ENCODE results near the gene LINC01488.

DNA sequence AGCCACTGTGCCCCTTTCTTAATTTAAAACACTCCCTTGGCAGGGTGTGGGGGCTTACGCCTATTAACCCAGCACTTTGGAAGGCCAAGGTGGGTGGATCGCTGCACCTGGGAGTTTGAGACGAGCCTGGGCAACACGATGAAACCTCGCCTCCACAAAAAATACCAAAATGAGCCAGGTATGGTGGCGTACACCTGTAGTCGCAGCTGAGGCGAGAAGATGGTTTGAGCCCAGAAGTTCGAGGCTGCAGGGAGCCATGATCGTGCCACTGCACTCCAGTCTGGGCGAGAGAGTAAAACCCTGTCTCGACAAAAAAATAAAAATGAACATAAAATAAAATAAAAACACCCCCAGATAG, 45.0 kb downstream of the LINC01488 start:
- TF ChIP-seq YY1 (IDR thresholded peaks at IDR 0.05; ENCODE audit: insufficient read depth, insufficient read length) (no peak), ZNF274 (IDR thresholded peaks at IDR 0.05; ENCODE audit: low read depth, low read length) (no peak)
